DMS53 treated with DMSO at 0.1 percent for 48 hours (cell line): ENCODE results near the gene TEX261.

Source experiments
- DNase-seq: peaks from one replicate; lab custom pipeline; 2025; ENCODE audit not compliant: unreplicated experiment; lab: John Stamatoyannopoulos, UW

The TEX261 gene

DNA sequence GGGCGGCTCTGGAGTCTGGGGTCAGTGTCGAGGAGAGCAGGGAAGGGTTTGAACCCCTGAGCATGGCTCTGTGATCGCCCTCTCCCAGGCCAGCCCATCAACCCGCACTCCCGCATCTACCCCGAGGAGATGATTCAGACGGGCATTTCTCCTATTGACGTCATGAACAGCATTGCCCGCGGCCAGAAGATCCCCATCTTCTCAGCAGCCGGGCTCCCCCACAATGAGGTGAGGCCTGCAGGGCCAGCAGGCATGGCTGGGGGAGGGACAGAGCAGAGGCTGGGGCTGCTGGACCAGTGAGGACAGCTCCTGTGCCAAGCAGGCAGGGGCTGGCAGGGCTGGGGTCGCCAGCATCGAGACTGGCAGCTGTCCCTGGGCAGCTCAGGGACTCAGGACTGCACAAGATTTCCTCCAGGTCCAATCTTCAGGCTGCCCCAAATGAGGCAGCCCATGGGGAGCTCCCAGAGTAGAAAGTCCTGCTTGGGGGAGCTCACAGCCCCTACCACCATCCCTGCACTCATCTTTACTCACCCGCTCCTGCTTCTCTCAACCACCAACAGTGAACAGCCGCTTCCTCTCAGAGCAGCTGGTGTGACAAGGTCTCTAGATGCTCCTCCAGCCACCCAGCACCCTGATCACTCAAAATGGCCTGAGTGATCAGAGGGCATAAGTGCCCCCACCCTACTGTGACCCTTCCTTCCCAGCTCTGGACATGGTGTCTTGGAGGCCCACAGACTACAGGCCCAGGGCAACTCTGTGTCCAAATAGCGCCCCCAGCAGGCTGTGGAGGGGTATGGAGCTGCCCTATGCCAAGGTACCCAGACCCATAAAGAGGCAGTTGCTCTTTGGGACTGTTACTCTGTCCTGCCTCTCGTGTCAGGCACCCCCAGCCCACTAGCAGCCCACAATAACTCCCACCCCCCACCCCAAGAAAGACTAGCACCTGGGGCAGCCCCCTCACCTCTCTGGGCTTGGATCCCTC is 34.5 kb downstream of the TEX261 start:
- no peak for DNase-seq

DNA sequence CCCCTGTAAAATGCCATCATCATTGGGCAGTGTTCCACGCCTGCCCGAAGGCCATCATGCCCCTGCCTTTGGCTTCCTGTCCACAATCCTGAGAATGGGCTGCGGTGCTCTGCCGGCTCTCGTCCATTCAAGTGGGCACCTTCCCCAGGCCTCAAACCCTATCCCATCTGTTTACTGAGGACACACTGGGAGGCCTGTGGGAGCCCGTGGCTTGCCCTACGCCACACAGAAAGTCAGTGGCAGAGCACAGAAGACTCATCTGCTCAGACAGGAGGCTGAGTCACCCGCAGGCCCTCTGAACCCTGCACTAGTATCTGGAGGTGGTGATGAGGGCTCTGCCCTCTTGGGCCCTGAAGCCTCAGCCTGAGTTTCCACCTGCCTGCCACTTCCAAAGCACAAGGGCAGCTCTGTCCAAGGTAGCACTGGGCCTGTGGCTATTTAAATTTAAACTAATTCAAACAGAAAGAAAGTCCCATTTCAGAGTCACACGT is 35.4 kb downstream of the TEX261 start:
- no peak for DNase-seq

DNA sequence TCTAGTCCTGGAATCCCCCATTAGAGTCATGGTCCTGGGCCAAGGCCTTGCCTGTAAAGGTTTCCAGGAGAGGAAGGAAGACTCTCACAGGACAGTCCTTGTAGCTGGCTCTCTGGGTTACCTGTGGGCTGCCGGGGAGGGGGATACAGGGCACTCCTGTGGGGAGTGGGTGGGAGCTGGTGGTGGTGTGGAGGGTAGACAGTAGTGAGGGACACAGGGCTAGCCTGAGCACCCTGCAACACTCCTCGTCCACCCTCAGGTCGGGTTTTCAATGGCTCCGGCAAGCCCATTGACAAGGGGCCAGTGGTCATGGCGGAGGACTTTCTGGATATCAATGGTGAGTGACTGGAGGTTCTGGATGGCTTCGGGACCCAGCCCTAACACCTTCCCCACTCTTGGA is 35.9 kb downstream of the TEX261 start:
- DNase-seq, result no peak

DNA sequence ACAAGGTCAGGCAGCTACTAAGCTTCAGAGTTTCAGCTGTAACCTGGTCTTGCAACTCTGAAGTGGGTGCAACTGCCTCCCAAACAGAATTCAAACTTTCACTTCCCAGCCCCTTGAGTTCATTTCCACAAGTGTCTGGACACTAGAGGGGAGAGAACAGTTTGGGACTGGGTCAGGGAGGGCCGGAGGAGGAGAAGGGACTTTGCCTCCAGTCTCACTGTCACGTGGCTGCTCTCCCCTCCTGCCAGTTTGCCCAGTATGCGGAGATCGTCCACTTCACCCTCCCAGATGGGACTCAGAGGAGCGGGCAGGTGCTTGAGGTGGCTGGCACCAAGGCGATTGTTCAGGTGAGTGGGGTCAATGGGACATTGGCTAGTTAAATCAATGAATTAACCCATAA is 36.9 kb downstream of the TEX261 start:
- no peak for DNase-seq

DNA sequence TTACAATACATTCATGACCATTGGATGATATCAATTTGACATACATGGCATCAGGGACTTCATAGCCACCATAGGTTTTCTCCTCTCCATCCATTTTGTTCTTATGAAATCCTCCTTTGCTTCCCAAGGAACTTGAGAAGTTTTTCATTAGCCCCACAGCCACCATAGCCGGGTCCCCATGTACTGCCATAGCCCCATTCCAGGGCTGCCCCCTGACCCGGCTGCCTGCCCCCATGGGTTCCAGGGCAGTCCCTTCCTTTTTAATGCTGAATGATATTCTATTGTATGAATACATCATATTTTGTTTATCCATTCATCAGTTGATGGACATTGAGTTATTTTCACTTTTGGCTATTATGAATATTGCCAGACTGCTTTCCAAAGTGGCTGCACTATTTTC is 38.5 kb downstream of the TEX261 start:
- no peak for DNase-seq

DNA sequence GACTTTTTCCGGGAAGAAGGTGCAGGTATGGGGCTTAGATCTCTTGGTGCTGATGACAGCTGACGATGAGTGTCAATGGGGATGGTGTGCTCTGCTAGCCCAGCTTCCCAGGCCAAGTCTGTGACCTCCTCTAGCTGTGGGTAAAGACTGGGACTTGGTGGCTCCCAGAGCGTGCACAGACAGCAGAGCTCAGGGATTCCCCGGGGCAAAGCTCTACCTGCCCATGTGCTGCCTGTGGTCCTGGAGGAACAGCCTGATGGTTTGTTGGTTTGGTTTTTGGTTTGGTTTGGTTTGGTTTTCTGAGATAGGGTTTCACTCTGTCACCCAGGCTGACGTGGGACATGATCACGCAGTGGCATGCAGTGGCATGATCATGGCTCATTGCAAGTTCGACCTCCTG is 39.8 kb downstream of the TEX261 start:
- no peak for DNase-seq

DNA sequence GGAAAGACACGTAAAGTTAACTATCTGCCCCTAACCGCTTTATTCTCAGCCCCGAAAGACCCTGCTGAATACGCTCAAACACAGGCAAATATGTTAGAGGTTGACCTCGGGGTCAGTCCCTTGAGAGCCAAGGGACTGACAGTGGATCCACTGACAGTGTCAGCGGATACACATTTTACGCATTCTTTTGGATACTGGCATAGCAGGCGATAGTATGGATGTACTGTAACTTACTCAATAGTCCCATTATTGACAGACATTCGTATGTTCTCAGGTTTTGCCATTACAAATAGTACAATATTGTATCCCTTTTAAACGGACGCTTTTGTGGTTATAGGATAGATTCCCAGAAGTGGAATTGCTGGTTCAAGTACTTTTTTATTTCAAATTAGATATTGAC is 45.6 kb downstream of the TEX261 start:
- DNase-seq, result no peak

DNA sequence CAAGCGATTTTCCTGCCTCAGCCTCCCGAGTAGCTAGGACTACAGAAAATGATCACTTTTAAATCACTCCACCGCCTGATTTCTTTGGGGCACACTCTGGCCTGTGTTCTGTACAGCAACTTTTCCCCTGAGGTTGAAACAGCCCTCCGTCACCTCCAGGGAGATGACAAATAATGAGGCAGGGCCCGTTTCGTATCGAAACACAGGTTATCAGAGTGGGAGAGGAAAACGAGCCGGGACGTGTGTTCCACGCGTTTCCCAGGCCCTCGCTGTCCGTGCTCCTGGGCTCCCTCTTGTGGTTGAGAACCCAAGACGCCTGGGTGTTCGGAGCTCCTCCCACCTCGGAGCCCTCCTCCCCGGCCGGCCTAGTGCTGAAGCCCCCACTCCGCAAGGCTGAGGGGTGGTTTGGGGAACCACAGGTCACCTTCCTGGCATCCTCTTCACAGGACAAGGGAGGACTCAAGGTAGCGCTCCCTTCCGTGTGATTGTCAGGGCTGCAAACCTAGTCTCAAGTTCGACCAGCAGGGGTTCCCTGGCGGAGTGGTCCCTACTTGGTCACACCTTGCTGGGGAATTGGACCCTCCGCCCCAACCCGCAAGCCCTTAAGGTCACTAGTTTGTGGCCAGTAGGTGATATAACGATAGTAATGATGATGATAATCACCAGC is 46.2 kb downstream of the TEX261 start:
- DNase-seq, result peak; percentile 56

DNA sequence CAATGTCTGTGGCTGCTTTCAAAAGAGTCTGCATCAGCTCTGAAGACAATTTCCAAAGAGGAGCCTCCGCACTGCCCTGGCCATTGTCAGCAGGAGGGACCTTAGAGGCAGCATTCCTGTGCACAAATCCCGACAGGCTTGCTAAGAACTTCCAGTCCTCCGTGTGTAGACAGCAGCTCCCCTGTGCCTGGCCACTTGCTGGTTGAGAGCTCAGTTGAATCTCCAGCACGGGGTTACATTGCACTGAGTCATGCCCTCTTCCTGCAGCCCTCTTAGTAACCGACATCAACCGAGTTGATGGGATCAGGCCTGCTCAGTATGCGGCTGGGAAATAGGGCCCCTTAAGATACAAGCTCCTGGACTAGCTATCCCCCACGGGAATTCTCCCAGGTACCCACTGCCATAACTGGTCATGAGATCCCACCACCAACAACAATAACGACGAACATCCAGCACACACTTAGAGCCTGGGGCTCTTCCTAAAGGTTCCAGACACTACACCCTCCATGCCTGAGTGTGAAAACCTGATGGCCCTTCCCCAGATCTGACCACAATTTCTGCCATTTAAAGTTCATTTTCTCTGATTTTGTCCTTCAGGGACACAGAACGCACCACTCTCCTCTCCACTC is 47.0 kb downstream of the TEX261 start:
- no peak for DNase-seq

DNA sequence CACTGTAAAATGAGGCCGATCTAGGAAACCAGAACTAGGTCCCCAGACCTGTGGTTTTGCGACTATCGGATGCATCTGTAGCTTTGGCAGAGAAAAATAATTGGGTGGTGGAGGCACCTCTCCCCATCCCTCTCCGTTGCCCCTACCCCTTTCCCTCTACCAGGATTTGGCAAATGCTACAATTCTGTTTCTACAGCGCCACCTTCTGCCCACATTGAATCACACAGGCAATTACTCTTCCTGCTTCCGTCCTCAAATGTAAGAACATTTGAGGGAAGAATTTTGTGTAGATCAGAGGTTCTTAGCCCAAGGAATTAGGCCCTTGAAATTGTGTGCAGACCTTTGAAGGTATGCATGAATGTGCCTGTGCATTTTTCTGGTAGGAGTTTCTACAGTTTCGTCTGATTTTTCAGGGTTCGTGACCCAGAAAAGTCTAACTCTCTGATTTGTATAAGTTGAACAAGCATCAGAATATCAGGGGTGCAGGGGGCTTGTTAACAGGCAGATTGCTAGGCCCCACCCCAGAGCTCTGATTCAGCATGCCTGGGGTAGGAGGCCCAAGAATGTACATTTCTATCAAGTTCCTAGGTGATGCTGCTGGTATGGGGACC is 47.7 kb downstream of the TEX261 start:
- DNase-seq, result peak; percentile 43

DNA sequence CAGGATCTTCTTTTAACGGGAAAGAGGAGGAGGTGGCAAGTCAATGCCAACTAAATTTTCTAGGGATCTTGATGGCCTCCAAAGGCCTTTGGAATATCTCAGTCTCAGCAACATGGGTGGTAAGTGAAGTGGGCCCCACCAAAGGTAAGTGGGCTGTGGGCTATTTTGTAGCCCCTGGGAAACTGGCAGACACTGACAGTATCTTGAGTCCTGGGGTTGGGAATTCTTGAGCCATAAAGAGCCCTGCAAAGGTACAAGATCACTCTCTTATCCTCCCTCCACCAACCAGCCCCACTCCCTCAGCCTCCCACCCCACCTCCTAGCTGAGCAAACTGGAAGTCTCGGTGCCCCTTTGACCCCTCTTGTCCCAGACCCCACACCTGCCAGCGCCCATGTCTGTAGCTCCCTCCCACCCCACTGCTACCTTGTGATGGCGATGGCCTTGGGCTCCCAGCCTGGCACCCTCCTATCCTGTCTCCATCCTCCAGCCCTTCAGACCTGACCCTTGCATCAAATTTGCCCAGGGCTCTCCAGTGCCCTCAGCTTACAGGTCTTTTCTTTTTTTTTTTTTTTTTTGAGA is 50.5 kb downstream of the TEX261 start:
- no peak for DNase-seq

DNA sequence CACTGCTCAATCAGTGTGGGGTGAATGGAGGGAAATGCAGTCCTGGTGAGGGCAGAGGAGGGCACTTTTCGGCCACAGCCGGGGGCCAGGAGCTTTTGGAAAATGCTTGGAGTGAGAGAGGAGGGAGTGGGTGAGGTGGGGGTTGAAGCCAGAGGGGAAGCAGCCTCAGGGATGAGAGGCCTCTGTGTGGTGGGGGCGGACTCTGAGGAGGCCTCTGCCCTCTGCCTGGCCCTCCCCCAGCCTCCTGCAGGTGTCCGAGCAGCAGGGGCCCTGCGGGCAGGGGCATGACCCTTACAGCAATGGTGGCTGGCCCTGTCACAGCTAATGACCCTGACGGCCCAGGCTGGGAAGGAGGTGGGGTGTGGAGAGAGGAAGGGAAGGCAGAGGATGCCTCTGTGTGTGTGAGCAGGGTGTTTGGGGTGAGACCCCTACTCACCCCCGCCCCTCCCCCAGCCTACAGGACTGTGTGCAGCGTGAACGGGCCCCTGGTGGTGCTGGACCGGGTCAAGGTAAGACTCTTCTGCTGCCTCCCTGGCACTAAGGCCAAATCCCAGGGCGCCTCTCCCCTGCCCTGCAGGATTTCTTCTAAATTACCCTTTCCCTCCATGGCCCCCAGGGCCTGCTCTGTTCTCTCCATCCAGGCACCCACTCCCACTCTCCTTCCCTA is 51.3 kb downstream of the TEX261 start:
- DNase-seq, result no peak

DNA sequence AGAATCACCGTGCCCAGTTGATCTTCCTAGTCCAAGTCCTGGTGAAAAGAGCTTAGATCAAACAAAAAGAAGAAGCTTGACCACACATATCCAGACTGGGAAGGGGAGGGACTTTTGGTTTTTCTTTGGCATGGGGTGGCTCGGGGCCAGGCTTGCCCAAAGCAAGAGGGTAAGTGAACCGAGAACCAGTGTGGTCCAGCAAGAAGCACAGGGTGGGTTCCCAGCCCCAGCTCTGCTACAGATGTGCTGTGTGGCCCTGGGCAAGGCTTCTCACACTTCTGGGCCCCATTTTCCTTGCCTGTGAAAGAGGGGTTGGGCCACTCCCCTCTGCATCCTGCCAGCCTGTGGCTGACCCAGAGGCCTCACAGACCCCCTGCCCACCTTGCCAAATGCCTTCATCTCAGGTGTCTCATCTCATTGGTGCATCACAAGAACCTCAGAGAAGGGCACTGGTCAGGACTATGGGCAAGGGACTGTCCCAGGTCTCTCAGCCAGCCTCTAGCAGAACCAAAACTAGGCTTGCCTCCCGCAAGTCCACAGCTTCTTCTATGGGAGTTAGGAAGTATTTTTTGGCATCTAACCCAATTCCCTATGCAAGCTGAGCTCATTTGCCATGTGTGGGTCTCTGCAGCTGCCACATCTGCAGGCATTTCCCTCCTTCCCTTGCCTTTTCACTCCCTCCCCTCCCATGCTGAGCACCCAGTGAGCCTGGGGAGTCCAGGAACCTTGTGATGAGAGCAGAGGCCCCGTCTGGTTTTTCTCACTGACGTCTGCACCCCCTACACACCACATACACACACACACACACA is 52.1 kb downstream of the TEX261 start:
- DNase-seq, result no peak

DNA sequence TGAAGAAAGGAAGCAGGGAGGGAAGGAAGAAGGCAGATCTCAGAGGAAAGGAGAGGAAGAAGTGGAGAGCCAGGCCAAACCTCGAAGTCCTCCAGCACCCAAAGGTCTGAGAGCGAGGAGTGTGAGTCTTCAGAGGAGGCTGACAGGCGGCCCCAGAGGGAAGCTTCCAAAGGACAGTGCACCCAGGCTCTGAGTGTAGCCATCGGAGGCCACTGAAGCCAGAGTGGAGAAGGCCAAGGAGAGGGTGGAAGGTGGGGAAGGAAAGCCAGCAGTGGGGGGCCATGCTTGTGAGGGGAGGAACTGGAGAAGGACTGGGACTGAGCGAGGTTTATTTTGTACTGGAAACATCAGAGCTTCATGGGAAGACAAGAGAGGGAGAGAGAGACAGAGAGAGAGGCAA is 53.0 kb downstream of the TEX261 start:
- no peak for DNase-seq

DNA sequence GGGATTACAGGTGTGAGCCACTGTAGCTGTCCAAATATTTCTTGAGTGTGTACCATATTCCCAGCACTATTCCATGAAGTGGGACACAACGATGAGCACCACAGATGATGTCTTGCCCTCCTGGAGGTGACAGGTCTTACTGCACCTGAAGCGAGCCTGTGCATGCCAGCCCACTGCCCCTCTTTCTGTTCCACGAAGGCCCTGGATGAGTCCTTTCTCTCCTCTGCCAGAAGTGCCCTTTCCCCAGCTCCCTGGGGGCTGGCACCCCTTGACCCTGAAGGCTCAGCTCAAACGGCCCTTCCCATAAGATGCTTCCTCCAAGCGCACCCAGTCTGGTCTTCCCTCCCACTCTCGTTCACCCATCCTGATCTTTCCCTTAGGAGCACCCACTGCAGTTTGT is 53.5 kb downstream of the TEX261 start:
- no peak for DNase-seq

DNA sequence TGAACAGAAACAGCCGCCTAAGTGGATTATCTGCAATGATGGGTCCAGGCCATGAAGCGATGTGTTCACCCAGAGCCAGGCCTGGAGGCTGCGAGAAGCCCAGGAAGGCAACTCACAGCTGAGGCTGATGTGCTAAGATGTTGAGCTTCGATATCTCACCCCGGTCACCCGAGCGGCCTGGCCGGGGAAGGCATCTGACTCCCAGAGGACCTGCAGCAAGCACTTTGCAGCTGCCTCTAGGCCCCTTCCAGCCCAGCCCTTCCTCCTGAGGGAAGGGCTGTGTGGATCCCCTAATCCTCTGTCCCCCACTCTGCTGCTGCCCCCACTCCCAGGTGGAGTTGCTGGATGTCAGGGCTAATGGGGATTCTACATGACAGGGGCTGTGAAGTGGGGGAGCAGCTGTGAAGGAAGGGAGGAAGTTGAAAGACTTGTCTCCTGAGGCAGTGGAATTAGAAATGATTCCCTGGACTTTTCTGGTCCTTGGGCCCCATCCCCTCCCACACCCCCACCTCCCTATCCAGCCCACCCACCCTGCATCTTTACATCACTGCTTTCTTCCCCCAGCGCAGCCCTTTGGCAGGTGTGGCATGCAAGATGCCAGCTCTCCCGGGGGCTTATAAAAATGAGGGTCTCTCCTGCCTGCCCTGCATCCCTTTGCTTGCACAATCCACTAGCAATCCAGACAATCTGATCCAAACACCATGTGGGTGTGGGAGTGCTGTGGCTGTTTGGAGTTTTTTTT is 54.7 kb downstream of the TEX261 start:
- no peak for DNase-seq

DNA sequence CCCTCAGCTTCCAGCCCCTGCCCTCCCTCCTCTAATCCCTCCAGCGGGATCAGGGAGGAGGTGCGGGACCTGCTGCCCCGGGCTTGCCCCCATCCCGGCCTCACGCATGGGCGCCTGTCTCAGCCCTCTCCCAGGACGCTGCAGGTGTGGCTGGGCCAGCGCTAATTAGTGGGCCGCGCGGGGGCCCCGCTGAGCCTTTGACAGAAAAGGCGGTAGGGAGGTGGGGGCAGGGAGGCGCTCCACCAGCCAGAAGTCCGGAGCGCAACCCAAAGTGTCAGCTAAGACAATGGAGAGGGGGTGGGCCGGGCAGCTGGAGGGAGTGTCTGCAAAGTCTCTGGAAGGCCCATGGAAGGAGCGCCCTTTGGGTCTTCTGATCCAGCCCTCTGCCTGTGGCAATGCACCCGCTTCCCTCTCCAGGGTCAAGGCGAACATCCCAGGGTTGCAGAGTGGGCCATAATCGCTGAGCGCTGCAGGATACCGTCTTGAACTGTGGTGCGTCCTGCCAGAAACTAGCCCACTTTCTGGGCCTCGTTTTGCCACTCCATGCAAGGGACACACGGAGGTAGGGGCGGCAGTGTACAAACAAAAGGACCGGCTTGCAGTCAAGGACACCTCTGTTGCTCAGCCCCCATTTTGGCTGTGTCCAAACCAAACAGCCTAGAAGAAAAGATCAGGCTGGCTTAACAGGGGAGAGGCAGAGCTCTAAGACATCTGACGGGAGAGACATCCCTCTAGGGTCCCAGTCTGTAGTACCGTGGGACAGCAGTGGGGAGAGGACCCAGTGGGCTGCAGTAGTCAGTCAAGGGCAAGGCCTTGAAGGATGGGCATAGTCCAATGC is 55.5 kb downstream of the TEX261 start:
- no peak for DNase-seq

DNA sequence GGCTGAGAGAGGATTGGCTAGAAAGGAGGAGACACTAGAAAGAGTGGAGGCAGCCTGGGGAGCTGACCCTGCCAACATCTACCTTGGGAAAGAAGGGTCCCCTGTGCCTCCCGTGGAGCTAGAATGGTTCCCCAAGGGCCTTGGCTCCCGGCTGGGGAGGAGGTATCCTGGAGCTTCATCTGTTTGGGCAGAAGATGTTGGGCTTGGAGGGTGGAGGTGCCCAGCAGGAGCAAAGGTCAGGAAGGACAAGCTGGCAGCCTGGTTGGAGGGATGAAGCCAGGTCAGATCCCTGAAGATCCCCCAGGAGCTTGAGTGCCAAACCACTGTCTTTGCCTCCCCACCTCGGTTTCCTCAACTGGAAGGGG is 56.1 kb downstream of the TEX261 start:
- no peak for DNase-seq
